ENCODE data around the gene HOXB7. TPM values are rescaled to one million over a fixed set of nuclear protein-coding genes. Genes with fewer than 3 reads are reported as not detected.

HOXB7 gene
- total and polyA plus RNA-seq, 2 of the 13 experiments (the other 11 are each of a cell fraction or from before 2014, with no cell fraction given), result 0.04 TPM; not detected in 1

DNA sequence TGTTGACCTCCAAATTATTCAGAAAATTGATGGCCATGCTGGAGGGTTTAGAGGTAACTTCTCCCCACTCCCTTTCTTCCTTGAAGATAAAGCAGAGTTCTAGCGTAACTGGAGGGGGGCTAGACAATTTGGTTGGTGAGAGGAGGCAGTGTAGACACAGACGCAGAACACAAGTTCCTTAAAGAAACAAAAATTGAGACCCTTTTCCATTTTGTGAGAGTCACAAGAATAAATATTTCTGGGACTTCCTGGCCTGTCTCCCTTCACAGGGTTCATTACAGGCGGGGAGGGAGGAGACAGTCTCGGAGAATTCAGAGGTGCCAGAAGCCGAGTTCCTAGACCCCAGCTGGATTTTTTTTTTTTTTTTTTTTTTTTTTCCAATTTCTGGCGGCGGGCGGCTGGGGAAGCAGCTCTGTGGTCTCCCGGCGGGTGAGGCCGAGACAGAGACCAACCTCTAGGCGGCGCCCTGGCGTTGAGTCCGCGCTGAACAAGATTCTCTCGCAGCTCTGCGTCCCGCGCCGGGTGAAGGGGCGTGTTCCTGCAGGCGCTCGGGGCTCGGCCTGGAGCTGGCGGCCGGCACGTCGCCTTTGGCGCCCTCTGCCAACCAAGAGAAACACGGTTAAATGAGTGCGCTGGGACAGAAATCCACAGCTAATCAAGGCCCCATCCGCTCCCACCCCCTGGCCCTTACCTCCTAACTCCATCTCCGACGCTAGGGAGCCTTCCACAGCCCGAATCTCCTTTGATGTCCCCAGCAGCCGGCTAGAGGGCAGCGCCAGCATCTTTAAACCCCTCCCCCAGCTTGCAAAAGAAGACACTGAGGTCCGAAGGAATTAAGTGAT is 25.6 kb upstream of the HOXB7 start (continued):
- TF ChIP-seq FOXK2 (IDR thresholded peaks at IDR 0.05) (no peak), HHEX (CRISPR knock-in tag; IDR thresholded peaks at IDR 0.05) (no peak), ARNT2 (CRISPR knock-in tag; IDR thresholded peaks at IDR 0.05; ENCODE audit: low read depth) (0 out of 2 replicates have a peak, but pooled peaks have one; percentile 41), KLF9 (CRISPR knock-in tag; IDR thresholded peaks at IDR 0.05; ENCODE audit: low read depth) (no peak), KLF16 (CRISPR knock-in tag; IDR thresholded peaks at IDR 0.05) (peak in 1 of 2 experiments; percentile 85; a peak in 2 of 4 replicates), ZKSCAN1 (IDR thresholded peaks at IDR 0.05; ENCODE audit: low read length) (no peak), TAF15 (IDR thresholded peaks at IDR 0.05; ENCODE audit: low read depth, low read length, poor library complexity, severe bottlenecking) (no peak), ZEB1 (IDR thresholded peaks at IDR 0.05; ENCODE audit: insufficient replicate concordance, low read depth) (no peak), ZNF274 (CRISPR knock-in tag; IDR thresholded peaks at IDR 0.05) (no peak), SOX13 (IDR thresholded peaks at IDR 0.05) (no peak), SOX13 (CRISPR knock-in tag; conservative IDR thresholded peaks at IDR 0.05 in 1 of 2, IDR thresholded peaks at IDR 0.05 in 1 of 2) (0 out of 4 replicates have a peak, but pooled peaks of 1 of the 2 experiments have one; percentile 22), ELF3 (CRISPR knock-in tag; IDR thresholded peaks at IDR 0.05) (0 out of 2 replicates have a peak, but pooled peaks have one; percentile 26), ASH2L (IDR thresholded peaks at IDR 0.05; ENCODE audit: insufficient read length, low read depth, low read length) (peak; percentile 22)
- TF ChIP-seq, protein P1, sequence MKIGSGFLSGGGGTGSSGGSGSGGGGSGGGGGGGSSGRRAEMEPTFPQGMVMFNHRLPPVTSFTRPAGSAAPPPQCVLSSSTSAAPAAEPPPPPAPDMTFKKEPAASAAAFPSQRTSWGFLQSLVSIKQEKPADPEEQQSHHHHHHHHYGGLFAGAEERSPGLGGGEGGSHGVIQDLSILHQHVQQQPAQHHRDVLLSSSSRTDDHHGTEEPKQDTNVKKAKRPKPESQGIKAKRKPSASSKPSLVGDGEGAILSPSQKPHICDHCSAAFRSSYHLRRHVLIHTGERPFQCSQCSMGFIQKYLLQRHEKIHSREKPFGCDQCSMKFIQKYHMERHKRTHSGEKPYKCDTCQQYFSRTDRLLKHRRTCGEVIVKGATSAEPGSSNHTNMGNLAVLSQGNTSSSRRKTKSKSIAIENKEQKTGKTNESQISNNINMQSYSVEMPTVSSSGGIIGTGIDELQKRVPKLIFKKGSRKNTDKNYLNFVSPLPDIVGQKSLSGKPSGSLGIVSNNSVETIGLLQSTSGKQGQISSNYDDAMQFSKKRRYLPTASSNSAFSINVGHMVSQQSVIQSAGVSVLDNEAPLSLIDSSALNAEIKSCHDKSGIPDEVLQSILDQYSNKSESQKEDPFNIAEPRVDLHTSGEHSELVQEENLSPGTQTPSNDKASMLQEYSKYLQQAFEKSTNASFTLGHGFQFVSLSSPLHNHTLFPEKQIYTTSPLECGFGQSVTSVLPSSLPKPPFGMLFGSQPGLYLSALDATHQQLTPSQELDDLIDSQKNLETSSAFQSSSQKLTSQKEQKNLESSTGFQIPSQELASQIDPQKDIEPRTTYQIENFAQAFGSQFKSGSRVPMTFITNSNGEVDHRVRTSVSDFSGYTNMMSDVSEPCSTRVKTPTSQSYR (CRISPR knock-in tag; IDR thresholded peaks at IDR 0.05; ENCODE audit: borderline replicate concordance), result no peak
- TF ChIP-seq, protein P2, sequence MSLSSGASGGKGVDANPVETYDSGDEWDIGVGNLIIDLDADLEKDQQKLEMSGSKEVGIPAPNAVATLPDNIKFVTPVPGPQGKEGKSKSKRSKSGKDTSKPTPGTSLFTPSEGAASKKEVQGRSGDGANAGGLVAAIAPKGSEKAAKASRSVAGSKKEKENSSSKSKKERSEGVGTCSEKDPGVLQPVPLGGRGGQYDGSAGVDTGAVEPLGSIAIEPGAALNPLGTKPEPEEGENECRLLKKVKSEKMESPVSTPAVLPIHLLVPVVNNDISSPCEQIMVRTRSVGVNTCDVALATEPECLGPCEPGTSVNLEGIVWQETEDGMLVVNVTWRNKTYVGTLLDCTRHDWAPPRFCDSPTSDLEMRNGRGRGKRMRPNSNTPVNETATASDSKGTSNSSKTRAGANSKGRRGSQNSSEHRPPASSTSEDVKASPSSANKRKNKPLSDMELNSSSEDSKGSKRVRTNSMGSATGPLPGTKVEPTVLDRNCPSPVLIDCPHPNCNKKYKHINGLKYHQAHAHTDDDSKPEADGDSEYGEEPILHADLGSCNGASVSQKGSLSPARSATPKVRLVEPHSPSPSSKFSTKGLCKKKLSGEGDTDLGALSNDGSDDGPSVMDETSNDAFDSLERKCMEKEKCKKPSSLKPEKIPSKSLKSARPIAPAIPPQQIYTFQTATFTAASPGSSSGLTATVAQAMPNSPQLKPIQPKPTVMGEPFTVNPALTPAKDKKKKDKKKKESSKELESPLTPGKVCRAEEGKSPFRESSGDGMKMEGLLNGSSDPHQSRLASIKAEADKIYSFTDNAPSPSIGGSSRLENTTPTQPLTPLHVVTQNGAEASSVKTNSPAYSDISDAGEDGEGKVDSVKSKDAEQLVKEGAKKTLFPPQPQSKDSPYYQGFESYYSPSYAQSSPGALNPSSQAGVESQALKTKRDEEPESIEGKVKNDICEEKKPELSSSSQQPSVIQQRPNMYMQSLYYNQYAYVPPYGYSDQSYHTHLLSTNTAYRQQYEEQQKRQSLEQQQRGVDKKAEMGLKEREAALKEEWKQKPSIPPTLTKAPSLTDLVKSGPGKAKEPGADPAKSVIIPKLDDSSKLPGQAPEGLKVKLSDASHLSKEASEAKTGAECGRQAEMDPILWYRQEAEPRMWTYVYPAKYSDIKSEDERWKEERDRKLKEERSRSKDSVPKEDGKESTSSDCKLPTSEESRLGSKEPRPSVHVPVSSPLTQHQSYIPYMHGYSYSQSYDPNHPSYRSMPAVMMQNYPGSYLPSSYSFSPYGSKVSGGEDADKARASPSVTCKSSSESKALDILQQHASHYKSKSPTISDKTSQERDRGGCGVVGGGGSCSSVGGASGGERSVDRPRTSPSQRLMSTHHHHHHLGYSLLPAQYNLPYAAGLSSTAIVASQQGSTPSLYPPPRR (CRISPR knock-in tag; IDR thresholded peaks at IDR 0.05; ENCODE audit: borderline replicate concordance), result no peak
- TF ChIP-seq, protein P3, sequence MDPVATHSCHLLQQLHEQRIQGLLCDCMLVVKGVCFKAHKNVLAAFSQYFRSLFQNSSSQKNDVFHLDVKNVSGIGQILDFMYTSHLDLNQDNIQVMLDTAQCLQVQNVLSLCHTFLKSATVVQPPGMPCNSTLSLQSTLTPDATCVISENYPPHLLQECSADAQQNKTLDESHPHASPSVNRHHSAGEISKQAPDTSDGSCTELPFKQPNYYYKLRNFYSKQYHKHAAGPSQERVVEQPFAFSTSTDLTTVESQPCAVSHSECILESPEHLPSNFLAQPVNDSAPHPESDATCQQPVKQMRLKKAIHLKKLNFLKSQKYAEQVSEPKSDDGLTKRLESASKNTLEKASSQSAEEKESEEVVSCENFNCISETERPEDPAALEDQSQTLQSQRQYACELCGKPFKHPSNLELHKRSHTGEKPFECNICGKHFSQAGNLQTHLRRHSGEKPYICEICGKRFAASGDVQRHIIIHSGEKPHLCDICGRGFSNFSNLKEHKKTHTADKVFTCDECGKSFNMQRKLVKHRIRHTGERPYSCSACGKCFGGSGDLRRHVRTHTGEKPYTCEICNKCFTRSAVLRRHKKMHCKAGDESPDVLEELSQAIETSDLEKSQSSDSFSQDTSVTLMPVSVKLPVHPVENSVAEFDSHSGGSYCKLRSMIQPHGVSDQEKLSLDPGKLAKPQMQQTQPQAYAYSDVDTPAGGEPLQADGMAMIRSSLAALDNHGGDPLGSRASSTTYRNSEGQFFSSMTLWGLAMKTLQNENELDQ (CRISPR knock-in tag; IDR thresholded peaks at IDR 0.05; ENCODE audit: borderline replicate concordance), result no peak
- TF ChIP-seq, protein P4, sequence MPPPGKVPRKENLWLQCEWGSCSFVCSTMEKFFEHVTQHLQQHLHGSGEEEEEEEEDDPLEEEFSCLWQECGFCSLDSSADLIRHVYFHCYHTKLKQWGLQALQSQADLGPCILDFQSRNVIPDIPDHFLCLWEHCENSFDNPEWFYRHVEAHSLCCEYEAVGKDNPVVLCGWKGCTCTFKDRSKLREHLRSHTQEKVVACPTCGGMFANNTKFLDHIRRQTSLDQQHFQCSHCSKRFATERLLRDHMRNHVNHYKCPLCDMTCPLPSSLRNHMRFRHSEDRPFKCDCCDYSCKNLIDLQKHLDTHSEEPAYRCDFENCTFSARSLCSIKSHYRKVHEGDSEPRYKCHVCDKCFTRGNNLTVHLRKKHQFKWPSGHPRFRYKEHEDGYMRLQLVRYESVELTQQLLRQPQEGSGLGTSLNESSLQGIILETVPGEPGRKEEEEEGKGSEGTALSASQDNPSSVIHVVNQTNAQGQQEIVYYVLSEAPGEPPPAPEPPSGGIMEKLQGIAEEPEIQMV (CRISPR knock-in tag; IDR thresholded peaks at IDR 0.05; ENCODE audit: low read depth), result no peak

All from HepG2 (cell line).